Effector CD4-positive, alpha-beta T cell (primary cell): ENCODE results near the gene PLSCR3.

ENCODE experiments used
- DNase-seq: peaks from one replicate; pipeline ENCODE4 v3.0.0-alpha.2; 2020

PLSCR3 gene

DNA sequence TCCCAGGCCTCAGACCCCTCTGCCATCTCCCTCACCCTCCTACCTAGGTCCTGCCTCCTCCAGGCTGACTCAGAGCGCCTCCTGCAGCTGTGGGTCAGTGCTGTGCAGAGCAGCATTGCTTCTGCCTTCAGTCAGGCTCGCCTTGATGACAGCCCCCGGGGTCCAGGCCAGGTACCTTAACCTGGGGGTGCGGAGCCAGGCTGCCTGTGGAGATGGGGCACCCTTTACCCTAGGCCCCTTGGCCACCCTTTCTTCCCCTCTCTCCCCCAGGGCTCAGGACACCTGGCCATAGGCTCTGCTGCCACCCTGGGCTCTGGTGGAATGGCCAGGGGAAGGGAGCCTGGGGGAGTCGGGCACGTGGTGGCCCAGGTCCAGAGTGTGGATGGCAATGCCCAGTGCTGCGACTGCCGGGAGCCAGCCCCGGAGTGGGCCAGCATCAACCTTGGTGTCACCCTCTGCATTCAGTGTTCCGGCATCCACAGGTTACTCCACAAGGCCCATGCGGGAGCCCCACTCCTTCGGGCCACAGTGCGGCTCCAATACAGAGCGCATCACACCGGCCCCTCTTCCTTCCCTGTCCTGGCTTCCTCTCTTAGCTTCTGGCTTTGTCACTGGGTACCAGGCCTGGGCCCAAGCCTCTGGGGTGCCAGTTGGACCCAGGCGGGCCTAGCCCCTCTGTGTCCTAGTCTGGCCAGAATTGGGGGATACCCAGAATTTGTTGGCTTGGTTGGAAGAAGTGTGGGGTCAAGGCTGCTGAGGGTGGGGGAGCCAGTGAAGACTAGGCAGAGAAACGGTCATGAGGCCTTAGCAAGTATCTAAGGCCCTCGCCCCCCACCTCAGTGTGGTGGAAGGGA is 47.3 kb downstream of the PLSCR3 start:
- no peak for DNase-seq

- DNase-seq, result no peak
Measured at GRCh38 chr17:7343250-7343649, 51.1 kb downstream of the PLSCR3 start.

GRCh38 chr17:7341842-7342241 is 52.5 kb downstream of the PLSCR3 start:
- no peak for DNase-seq

GRCh38 chr17:7340179-7340578 is 54.1 kb downstream of the PLSCR3 start:
- no peak for DNase-seq
